Astrocyte of the cerebellum (primary cell): ENCODE results near the gene UQCRH.
"Not testable (repeated sequence)": the region's sequence is repeated elsewhere in the genome, so short reads cannot be mapped to it uniquely, and the experiment has no call there.

Experiments used
- DNase-seq: peaks from one replicate; pipeline ENCODE4 v3.0.0-alpha.2; 2011; ENCODE audit warnings: low read depth
- H3K4me3 ChIP-seq: 2 replicates; pipeline ENCODE4 v1.5.1; 2011; ENCODE audit warnings: mild to moderate bottlenecking, low read depth, low read length, moderate library complexity
- CTCF ChIP-seq: IDR thresholded peaks from 2 replicates; pipeline ENCODE4 v1.5.1; 2012; ENCODE audit warnings: low read length, low read depth, moderate library complexity, mild to moderate bottlenecking; ENCODE audit errors: missing control alignments
- in situ Hi-C: cut with HindIII; loops from 2 replicates; pipeline ENCODE4 v1.10.0; 2017; ENCODE audit warnings: low sequenced_read_pairs

The UQCRH gene

GRCh38 chr1:46325285-46326076 is 22.0 kb downstream of the UQCRH start:
- DNase-seq, H3K4me3 ChIP-seq, in situ Hi-C loops: not testable (repeated sequence)

- in situ Hi-C loops, H3K4me3 ChIP-seq, DNase-seq: not testable (repeated sequence)
Observed at GRCh38 chr1:46328182-46328581, 24.7 kb downstream of the UQCRH start.

DNA sequence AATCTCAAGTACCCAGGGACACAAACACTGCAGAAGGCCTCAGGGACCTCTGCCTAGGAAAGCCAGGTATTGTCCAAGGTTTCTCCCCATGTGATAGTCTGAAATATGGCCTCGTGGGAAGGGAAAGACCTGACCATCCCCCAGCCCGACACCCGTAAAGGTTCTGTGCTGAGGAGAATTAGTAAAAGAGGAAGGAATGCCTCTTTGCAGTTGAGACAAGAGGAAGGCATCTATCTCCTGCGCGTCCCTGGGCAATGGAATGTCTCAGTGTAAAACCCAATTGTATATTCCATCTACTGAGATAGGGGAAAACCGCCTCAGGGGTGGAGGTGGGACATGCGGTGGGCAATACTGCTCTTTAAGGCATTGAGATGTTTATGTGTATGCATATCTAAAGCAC is 26.3 kb downstream of the UQCRH start:
- H3K4me3 ChIP-seq, in situ Hi-C loops, DNase-seq: not testable (repeated sequence)

DNA sequence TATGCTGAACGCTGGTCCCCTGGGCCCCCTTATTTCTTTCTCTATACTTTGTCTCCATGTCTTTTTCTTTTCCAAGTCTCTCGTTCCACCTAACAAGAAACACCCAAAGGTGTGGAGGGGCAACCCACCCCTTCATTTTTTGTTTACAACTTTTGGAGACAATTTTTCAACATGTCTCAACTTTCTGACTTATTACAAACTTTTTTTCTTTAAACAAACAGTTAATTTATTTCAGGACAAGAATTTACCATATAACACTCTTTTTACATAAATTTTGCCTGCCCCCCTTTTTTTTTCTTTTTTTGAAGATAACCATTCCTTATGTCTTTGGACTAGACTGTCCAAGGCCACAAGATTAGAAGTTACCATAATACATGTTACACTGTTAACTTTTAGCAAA is 26.9 kb downstream of the UQCRH start:
- in situ Hi-C loops, DNase-seq, H3K4me3 ChIP-seq: not testable (repeated sequence)

DNA sequence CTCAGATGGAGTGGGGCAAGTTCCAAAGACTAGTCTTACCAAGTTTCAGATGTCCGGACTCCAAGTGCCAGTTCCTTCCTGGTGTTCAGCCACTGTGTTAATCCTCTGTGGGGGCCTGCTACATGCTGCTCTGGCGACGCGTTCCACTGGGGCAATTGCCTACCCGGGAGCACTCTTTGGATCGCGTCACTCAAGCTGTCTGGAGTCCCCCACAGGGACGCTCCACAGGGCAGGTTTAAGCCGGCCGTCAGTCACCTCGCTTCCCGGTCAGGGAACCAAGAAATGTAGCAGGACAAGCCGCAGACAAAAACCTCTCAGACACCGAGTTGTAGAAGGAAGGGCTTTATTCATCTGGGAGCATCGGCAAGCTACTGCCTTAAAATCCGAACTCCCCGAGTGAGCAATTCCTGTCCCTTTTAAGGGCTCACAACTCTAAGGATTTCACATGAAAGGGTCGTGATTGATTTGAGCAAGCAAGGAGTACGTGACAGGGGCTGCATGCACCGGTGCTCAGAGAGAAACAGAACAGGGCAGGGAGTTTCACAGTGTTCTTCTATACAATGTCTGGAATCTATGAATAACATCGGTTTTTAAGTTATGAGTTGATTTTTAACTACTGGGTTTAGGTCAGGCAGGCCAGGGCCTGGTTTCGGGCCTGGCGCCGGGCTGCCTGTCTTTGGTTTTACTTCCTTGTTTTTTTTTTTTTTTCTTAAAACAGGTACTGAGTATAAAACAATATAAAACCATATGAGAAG is 28.5 kb downstream of the UQCRH start:
- in situ Hi-C loops, H3K4me3 ChIP-seq, DNase-seq: not testable (repeated sequence)

DNA sequence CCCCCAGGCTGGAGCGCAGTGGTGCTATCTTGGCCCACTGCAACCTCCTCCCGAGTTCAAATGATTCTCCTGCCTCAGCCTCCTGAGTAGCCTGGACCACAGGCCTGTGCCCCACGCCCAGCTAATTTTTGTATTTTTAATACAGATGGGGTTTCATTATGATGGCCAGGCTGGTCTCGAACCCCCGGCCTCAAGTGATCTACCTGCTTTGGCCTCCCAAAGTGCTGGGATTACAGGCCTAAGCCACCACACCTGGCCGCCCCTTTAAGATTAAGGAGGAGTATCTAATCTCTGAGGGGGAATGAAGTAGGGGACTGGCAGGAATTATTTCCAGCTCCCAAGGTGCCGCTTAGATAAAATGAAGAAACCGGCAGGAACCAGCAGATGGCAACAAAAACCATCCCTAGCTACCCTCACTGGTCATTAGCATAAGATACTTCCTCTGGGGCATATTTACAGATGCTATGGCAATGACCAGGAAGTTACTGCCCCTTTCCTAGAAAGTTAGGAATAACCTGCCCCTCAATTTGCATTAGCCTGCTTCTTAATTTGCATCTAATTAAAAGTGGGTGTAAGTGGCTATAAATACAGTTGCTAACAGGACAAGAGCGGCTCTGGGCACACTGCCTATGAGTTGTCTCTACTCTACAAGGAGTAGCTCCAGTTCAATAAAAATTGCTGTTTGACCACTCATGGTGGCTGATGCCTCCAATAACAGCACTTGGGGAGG is 30.0 kb downstream of the UQCRH start:
- no peak overlapping the region for H3K4me3 ChIP-seq
- peak; percentile 61 for TF ChIP-seq CTCF
- DNase-seq, result no peak
- in situ Hi-C loops, result no loop called here

GRCh38 chr1:46334030-46334384 is 30.5 kb downstream of the UQCRH start:
- in situ Hi-C loops, result no loop called here
- no peak for DNase-seq
- TF ChIP-seq CTCF, result no peak

DNA sequence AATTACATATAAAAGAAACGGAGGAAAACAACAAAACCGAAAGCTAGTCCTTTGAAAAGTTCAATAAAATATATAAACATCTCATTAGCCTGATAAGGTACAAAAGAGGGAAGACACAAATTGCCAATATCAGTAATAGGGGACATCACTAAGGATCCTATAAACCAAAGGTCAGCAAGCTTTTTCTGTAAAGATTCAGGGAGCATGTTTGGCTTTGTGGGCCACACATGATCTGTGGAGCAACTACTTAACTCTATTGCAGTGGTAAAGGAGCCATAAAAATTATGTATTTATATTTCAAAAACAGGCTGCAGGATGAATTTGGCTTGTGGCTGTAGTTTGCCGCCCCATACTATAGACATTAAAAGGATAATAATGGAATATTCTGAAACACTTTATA is 31.6 kb downstream of the UQCRH start:
- in situ Hi-C loops, result no loop called here
- H3K4me3 ChIP-seq, result no peak overlapping the region
- no peak for DNase-seq
- TF ChIP-seq CTCF, result no peak

More at GRCh38 chr1:46334030-46334384, 30.5 kb downstream of the UQCRH start:
- H3K4me3 ChIP-seq, result no peak overlapping the region

- H3K4me3 ChIP-seq, in situ Hi-C loops, DNase-seq: not testable (repeated sequence)
Observed at GRCh38 chr1:46337409-46337808, 33.9 kb downstream of the UQCRH start.
